Germinal center (tissue), 1 donor: ENCODE results near the gene JAKMIP1.

ENCODE experiments used
- DNase-seq: peaks from one replicate; pipeline ENCODE4 v3.0.0; 2012; ENCODE audit warnings: mixed read lengths, low spot score

Gene JAKMIP1

GRCh38 chr4:6119507-6120020 lies 80.8 kb downstream of the JAKMIP1 start:
- no peak for DNase-seq

GRCh38 chr4:6118201-6118600 lies 82.1 kb downstream of the JAKMIP1 start:
- no peak for DNase-seq

GRCh38 chr4:6116696-6117285 lies 83.6 kb downstream of the JAKMIP1 start:
- no peak for DNase-seq

GRCh38 chr4:6115746-6116586 lies 84.4 kb downstream of the JAKMIP1 start:
- DNase-seq, result no peak

- DNase-seq, result no peak
Observed at GRCh38 chr4:6115342-6115741, 85.0 kb downstream of the JAKMIP1 start.

GRCh38 chr4:6114601-6115000 lies 85.7 kb downstream of the JAKMIP1 start:
- DNase-seq, result no peak

GRCh38 chr4:6114181-6114580 lies 86.2 kb downstream of the JAKMIP1 start:
- DNase-seq, result no peak

GRCh38 chr4:6113641-6114040 lies 86.7 kb downstream of the JAKMIP1 start:
- no peak for DNase-seq

- no peak for DNase-seq
Observed at GRCh38 chr4:6112606-6113290, 87.6 kb downstream of the JAKMIP1 start.

- no peak for DNase-seq
Observed at GRCh38 chr4:6111354-6111960, 88.9 kb downstream of the JAKMIP1 start.

- DNase-seq, result no peak
Observed at GRCh38 chr4:6110681-6111353, 89.5 kb downstream of the JAKMIP1 start.

- DNase-seq, result no peak
Observed at GRCh38 chr4:6109842-6110560, 90.3 kb downstream of the JAKMIP1 start.

- DNase-seq, result no peak
Observed at GRCh38 chr4:6107886-6108285, 92.5 kb downstream of the JAKMIP1 start.

- no peak for DNase-seq
Observed at GRCh38 chr4:6107114-6107791, 93.1 kb downstream of the JAKMIP1 start.

GRCh38 chr4:6106156-6106555 lies 94.2 kb downstream of the JAKMIP1 start:
- DNase-seq, result no peak

GRCh38 chr4:6105311-6105911 lies 94.9 kb downstream of the JAKMIP1 start:
- DNase-seq, result no peak

GRCh38 chr4:6104541-6105130 lies 95.7 kb downstream of the JAKMIP1 start:
- no peak for DNase-seq

- DNase-seq, result no peak
Observed at GRCh38 chr4:6097581-6097980, 102.8 kb downstream of the JAKMIP1 start.

GRCh38 chr4:6095897-6096296 lies 104.5 kb downstream of the JAKMIP1 start:
- no peak for DNase-seq
